ENCODE measurements around the gene SIVA1. TPM values are rescaled to one million over a fixed set of nuclear protein-coding genes. Genes with fewer than 3 reads are reported as not detected.
A peak's percentile ranks its signal among the peaks of the same experiment; 100 is the strongest.

Gene SIVA1
- total RNA-seq, 4 donors from 2014 or later, result 228 to 357 (median 264) TPM

DNA sequence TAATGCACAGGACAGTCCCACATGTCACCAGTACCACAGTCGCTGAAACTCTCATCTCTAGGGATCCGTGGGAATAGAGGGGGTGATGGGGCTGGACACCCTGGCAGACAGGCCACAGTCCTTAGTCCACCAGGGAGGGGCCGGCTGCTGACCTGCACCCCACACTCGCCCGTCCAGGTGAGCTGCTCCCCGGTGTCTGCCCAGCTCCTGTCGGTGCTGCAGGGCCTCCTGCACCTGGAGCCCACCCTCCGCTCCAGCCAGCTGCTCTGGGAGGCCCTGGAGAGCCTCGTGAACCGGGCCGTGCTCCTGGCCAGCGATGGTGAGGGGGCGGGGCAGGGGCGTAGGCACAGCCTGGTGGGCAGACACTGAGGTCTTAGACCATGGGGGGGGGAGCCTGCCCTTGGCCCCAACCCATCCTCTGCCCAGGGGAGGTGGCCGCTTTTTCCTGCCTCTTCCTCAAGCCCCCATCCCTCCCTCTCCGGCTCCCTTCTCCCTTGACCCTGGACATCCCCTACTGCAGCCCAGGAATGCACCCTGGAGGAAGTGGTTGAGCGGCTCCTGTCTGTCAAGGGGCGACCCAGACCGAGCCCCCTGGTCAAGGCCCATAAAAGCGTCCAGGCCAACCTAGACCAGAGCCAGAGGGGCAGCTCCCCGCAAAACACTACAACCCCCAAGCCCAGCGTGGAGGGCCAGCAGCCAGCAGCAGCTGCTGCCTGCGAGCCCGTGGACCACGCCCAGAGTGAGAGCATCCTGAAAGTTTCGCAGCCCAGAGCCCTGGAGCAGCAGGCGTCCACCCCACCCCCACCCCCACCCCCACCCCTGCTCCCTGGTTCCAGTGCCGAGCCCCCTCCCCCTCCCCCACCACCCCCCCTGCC lies 46.0 kb upstream of the SIVA1 start:
- in situ Hi-C loops (cut with MboI; ENCODE audit: low sequenced_read_pairs in 4 of 4) (loop anchor here in 2 of 4 donors (5.0 kb wide), 1 partner anchor 60 kb away; no protein-coding TSS in a partner anchor), intact Hi-C loops (cut with DNase I; ENCODE audit: low total_unique reads) (no loop called here)
- DNase-seq (no peak), ATAC-seq (no peak)
- Histone ChIP-seq H3K27ac (no peak overlapping the region), H3K4me3 (no peak overlapping the region), H3K27me3 (no peaks in the 10 kb centered on the region), H3K9me3 (no peaks in the 10 kb centered on the region), H3K4me1 (peaks cover 0 to 15% of the 10 kb centered on the region in 2 donors), H3K36me3 (peaks cover 0 to 14% of the 10 kb centered on the region in 2 donors)
- TF ChIP-seq, protein P1, sequence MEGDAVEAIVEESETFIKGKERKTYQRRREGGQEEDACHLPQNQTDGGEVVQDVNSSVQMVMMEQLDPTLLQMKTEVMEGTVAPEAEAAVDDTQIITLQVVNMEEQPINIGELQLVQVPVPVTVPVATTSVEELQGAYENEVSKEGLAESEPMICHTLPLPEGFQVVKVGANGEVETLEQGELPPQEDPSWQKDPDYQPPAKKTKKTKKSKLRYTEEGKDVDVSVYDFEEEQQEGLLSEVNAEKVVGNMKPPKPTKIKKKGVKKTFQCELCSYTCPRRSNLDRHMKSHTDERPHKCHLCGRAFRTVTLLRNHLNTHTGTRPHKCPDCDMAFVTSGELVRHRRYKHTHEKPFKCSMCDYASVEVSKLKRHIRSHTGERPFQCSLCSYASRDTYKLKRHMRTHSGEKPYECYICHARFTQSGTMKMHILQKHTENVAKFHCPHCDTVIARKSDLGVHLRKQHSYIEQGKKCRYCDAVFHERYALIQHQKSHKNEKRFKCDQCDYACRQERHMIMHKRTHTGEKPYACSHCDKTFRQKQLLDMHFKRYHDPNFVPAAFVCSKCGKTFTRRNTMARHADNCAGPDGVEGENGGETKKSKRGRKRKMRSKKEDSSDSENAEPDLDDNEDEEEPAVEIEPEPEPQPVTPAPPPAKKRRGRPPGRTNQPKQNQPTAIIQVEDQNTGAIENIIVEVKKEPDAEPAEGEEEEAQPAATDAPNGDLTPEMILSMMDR (IDR thresholded peaks at IDR 0.05 in 4 of 5, conservative IDR thresholded peaks at IDR 0.05 in 1 of 5), result no peak
- TF ChIP-seq POLR2A (IDR thresholded peaks at IDR 0.05), result no peak

DNA sequence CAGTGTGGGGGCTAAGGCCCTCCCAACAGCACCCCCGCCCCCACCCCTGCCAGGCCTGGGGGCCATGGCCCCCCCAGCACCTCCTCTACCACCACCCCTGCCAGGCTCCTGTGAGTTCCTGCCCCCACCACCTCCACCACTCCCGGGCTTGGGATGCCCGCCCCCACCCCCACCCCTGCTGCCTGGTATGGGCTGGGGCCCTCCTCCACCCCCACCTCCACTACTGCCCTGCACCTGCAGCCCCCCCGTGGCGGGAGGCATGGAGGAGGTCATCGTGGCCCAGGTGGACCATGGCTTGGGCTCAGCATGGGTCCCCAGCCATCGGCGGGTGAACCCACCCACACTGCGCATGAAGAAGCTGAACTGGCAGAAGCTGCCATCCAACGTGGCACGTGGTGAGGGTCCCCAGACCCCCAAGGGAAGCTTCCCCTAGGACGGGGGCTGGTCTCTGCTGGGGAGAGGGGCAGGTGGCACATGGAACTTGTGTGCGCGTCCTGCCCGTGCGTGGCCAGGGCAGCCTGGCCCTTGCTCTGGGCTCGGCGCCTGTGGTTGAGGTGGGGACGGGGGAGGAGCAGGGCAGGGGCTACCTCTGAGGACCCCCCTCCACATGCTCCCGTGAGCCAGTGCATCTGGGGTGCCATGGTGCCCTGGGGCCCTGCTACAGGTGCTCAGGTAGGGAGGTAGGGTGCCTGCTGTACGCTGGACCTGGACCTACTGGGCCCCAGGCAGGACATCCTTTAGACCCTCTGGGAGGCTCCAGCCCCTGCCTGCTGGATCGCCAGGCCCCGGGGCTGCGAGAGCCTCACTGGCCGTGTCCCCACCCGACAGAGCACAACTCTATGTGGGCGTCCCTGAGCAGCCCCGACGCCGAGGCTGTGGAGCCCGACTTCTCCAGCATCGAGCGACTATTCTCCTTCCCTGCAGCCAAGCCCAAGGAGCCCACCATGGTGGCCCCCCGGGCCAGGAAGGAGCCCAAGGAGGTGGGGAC lies 45.0 kb upstream of the SIVA1 start:
- no peaks in the 10 kb centered on the region for H3K9me3 ChIP-seq
- intact Hi-C loops (cut with DNase I; ENCODE audit: low total_unique reads), result loop anchor here (1.0 kb wide), 1 partner anchor 58 kb away; no protein-coding TSS in a partner anchor
- TF ChIP-seq POLR2A (IDR thresholded peaks at IDR 0.05), result no peak
- TF ChIP-seq, protein P1 (IDR thresholded peaks at IDR 0.05 in 4 of 5, conservative IDR thresholded peaks at IDR 0.05 in 1 of 5), result no peak
- H3K4me3 ChIP-seq, result no peak overlapping the region
- no peaks in the 10 kb centered on the region for H3K27me3 ChIP-seq
- H3K27ac ChIP-seq, result no peak overlapping the region
- no peak for DNase-seq
- peaks cover 0 to 18% of the 10 kb centered on the region in 2 donors for H3K36me3 ChIP-seq
- in situ Hi-C loops (cut with MboI; ENCODE audit: low sequenced_read_pairs in 4 of 4), result loop anchor here in 2 of 4 donors (5.0 kb wide), 1 partner anchor 61 kb away; no protein-coding TSS in a partner anchor
- ATAC-seq, result no peak
- H3K4me1 ChIP-seq, result peaks cover 0 to 15% of the 10 kb centered on the region in 2 donors

DNA sequence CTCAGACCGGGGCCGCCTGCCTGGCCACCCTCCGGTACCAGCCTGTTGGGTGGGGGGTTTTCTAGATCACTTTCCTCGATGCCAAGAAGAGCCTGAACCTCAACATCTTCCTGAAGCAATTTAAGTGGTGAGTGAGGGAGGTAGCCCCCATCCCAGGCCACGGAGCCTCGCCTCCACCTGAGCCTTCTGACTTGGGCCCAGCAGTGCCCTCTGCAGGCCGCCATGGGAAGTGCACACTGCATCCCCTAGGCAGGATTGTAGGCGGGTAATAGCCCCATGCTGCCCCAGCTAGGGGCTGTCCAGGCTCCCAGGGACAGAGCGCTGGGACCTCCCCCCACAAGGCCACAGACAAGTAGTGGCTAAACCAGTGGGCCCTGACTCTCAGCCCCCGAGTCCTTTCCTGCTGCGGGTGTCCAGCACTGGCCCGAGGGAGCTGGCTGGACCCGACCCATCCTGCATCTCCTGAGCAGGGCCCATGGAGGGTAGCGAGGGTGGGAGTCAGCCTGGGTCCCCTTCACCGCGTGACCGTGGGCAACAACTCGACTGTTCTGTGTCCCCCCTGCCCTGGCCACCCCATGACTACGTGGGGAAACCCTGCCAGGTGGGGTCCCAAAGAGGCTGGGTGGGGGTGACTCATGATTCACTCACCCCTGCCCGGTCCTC lies 44.2 kb upstream of the SIVA1 start:
- Histone ChIP-seq H3K4me3 (no peak overlapping the region), H3K4me1 (peaks cover 0 to 15% of the 10 kb centered on the region in 2 donors), H3K27ac (no peak overlapping the region), H3K27me3 (no peaks in the 10 kb centered on the region), H3K36me3 (peaks cover 0 to 21% of the 10 kb centered on the region in 2 donors), H3K9me3 (no peaks in the 10 kb centered on the region)
- in situ Hi-C loops (cut with MboI; ENCODE audit: low sequenced_read_pairs in 4 of 4), result loop anchor here in 2 of 4 donors (5.0 kb wide), 1 partner anchor 61 kb away; no protein-coding TSS in a partner anchor
- ATAC-seq (peak; percentile 73 to 84), DNase-seq (peak; percentile 40 to 64)
- intact Hi-C loops (cut with DNase I; ENCODE audit: low total_unique reads), result loop anchor here (1.0 kb wide), 1 partner anchor 58 kb away; no protein-coding TSS in a partner anchor
- TF ChIP-seq, protein P1 (IDR thresholded peaks at IDR 0.05 in 4 of 5, conservative IDR thresholded peaks at IDR 0.05 in 1 of 5), result peak; percentile 92 to 99 (median 95)
- no peak for TF ChIP-seq POLR2A (IDR thresholded peaks at IDR 0.05)
